H1 (cell line): ENCODE results near the gene IFT122. TPM values are rescaled to one million over a fixed set of nuclear protein-coding genes. Genes with fewer than 3 reads are reported as not detected.

Source experiments
- CTCF ChIA-PET: fragments of 300-600 bp; sonication (Branson Sonifier 250); formaldehyde crosslinking; loops from one replicate; lab custom pipeline; 2021; ENCODE audit not compliant: partially characterized antibody; lab: Charles Lee
- POLR2A ChIA-PET: fragments of 300-600 bp; sonication (Branson Sonifier 250); formaldehyde crosslinking; loops from one replicate; lab custom pipeline; 2021; ENCODE audit warnings: inconsistent platforms; ENCODE audit not compliant: partially characterized antibody; lab: Charles Lee
- DNase-seq, 2 experiments: peaks; one replicate each; pipeline versions ENCODE4 v3.0.0 to v3.0.0-alpha.2; 2010 to 2022; ENCODE audit warnings: low spot score in 2 of 2, low read depth in 1 of 2, mixed read lengths in 1 of 2
- FAIRE-seq: peaks from 2 replicates; lab custom pipeline; 2011; peaks lifted over from hg19 to GRCh38; lab: Jason Lieb, UNC
- H2AFZ ChIP-seq: 2 replicates; pipeline ENCODE4 v1.8.1; 2012; ENCODE audit warnings: low read length, inconsistent platforms
- H2AK5ac ChIP-seq: 2 replicates; pipeline ENCODE4 v1.6.1; 2013; ENCODE audit warnings: low read depth, low read length
- H2BK120ac ChIP-seq: replicated peaks from 2 replicates; pipeline ENCODE3; 2013; ENCODE audit warnings: low read depth, low read length, inconsistent platforms
- H2BK12ac ChIP-seq: 2 replicates; pipeline ENCODE4 v1.6.1; 2013; ENCODE audit warnings: low read depth, low read length
- H2BK15ac ChIP-seq: 2 replicates; pipeline ENCODE4 v1.6.1; 2013; ENCODE audit warnings: low read length
- H2BK20ac ChIP-seq: 2 replicates; pipeline ENCODE4 v1.6.1; 2013; ENCODE audit warnings: low read length
- H2BK5ac ChIP-seq: 2 replicates; pipeline ENCODE4 v1.6.1; 2013; ENCODE audit warnings: low read depth, low read length
- H3K14ac ChIP-seq: 2 replicates; pipeline ENCODE4 v1.6.1; 2013; ENCODE audit warnings: inconsistent platforms; ENCODE audit not compliant: insufficient read length
- H3K18ac ChIP-seq: 2 replicates; pipeline ENCODE4 v1.6.1; 2013; ENCODE audit warnings: low read length; ENCODE audit errors: extremely low read depth
- H3K23ac ChIP-seq: 2 replicates; pipeline ENCODE4 v1.6.1; 2013; ENCODE audit warnings: inconsistent platforms; ENCODE audit not compliant: insufficient read length
- H3K23me2 ChIP-seq: 2 replicates; pipeline ENCODE4 v1.6.1; 2013; ENCODE audit warnings: low read depth, low read length
- H3K27ac ChIP-seq: 2 replicates; pipeline ENCODE4 v1.6.1; 2011; ENCODE audit warnings: low read depth, low read length, inconsistent platforms
- H3K27me3 ChIP-seq, 4 experiments: replicated peaks in 1 of 4; 1 replicate in 1 of 4; 2 replicates in 3 of 4; pipeline versions ENCODE4 v1.6.1 to v1.8.1; 2011 to 2013; ENCODE audit warnings: low read length in 3 of 4, mild to moderate bottlenecking in 3 of 4, inconsistent platforms in 2 of 4, mixed read lengths in 2 of 4, moderate library complexity in 1 of 4; ENCODE audit not compliant: control insufficient read depth in 3 of 4, insufficient read depth in 3 of 4; ENCODE audit errors: extremely low read depth in 1 of 4
- H3K36me3 ChIP-seq, 4 experiments: 2 replicates each; pipeline versions ENCODE4 v1.6.1 to v1.8.1; 2011 to 2013; ENCODE audit warnings: mild to moderate bottlenecking in 4 of 4, low read length in 3 of 4, moderate library complexity in 2 of 4, control low read depth in 1 of 4, inconsistent platforms in 1 of 4; ENCODE audit not compliant: insufficient read depth in 4 of 4, control insufficient read depth in 2 of 4
- H3K4ac ChIP-seq: replicated peaks from 2 replicates; pipeline ENCODE3; 2013; ENCODE audit warnings: low read length, low read depth, mixed read lengths, inconsistent platforms; ENCODE audit not compliant: insufficient read length
- H3K4me1 ChIP-seq, 4 experiments: replicated peaks in 1 of 4; 1 replicate in 1 of 4; 2 replicates in 3 of 4; pipeline versions ENCODE4 v1.6.1 to v1.8.1; 2011 to 2013; ENCODE audit warnings: low read length in 3 of 4, inconsistent platforms in 2 of 4, mixed read lengths in 1 of 4; ENCODE audit not compliant: insufficient read depth in 4 of 4, control insufficient read depth in 3 of 4
- H3K4me2 ChIP-seq, 2 experiments: 2 replicates each; pipeline versions ENCODE4 v1.6.1 to v1.8.1; 2011 to 2013; ENCODE audit warnings: low read depth in 2 of 2, low read length in 2 of 2, control low read depth in 1 of 2, inconsistent platforms in 1 of 2, mild to moderate bottlenecking in 1 of 2; ENCODE audit not compliant: insufficient read depth in 1 of 2
- H3K4me3 ChIP-seq, 4 experiments: fragments of 200-600, 300-600 bp in 1 of 4; sonication (generic), shearing (Covaris generic), sonication (Bioruptor Twin) in 1 of 4; 2 replicates each; pipeline versions ENCODE4 v1.5.1 to v1.8.1; 2011 to 2016; ENCODE audit warnings: low read length in 4 of 4, low read depth in 3 of 4, control low read depth in 2 of 4, inconsistent platforms in 2 of 4, mild to moderate bottlenecking in 2 of 4, mixed read lengths in 1 of 4, moderate library complexity in 1 of 4; ENCODE audit not compliant: insufficient read depth in 2 of 4; ENCODE audit errors: extremely low read depth in 1 of 4
- H3K56ac ChIP-seq: replicated peaks from 2 replicates; pipeline ENCODE3; 2013; ENCODE audit warnings: low read depth, mild to moderate bottlenecking, mixed read lengths, low read length, inconsistent platforms; ENCODE audit not compliant: insufficient read length
- H3K79me1 ChIP-seq: 2 replicates; pipeline ENCODE4 v1.6.1; 2013; ENCODE audit warnings: low read depth, low read length, control low read depth
- H3K79me2 ChIP-seq, 2 experiments: 2 replicates each; pipeline versions ENCODE4 v1.6.1 to v1.8.1; 2012 to 2013; ENCODE audit warnings: low read length in 2 of 2, mild to moderate bottlenecking in 2 of 2, inconsistent platforms in 1 of 2; ENCODE audit not compliant: insufficient read depth in 2 of 2, control insufficient read depth in 1 of 2
- H3K9ac ChIP-seq, 4 experiments: replicated peaks in 1 of 4; 1 replicate in 1 of 4; 2 replicates in 3 of 4; pipeline versions ENCODE4 v1.6.1 to v1.8.1; 2011 to 2013; ENCODE audit warnings: low read depth in 3 of 4, low read length in 3 of 4, control low read depth in 2 of 4, mild to moderate bottlenecking in 2 of 4, moderate library complexity in 2 of 4, inconsistent platforms in 1 of 4; ENCODE audit errors: extremely low read depth in 1 of 4
- H3K9me3 ChIP-seq, 2 experiments: 2 replicates each; pipeline versions ENCODE4 v1.6.1 to v1.8.1; 2012 to 2013; ENCODE audit warnings: mild to moderate bottlenecking in 2 of 2, moderate library complexity in 2 of 2, control low read depth in 1 of 2, inconsistent platforms in 1 of 2, low read depth in 1 of 2, low read length in 1 of 2, mixed read lengths in 1 of 2; ENCODE audit not compliant: insufficient read depth in 2 of 2
- H4K20me1 ChIP-seq, 2 experiments: replicated peaks in 1 of 2; 2 replicates each; pipeline versions ENCODE3 to v1.8.1; 2011 to 2013; ENCODE audit warnings: inconsistent platforms in 2 of 2, low read length in 2 of 2, mild to moderate bottlenecking in 1 of 2; ENCODE audit not compliant: insufficient read depth in 2 of 2, control insufficient read depth in 1 of 2
- H4K5ac ChIP-seq: 2 replicates; pipeline ENCODE4 v1.6.1; 2013; ENCODE audit warnings: low read length, low read depth, mixed read lengths, inconsistent platforms; ENCODE audit not compliant: insufficient read length
- H4K8ac ChIP-seq: 2 replicates; pipeline ENCODE4 v1.8.0; 2013; ENCODE audit warnings: mild to moderate bottlenecking, moderate library complexity, low read length, inconsistent platforms; ENCODE audit not compliant: insufficient read depth; ENCODE audit errors: extremely low read depth
- H4K91ac ChIP-seq: replicated peaks from 2 replicates; pipeline ENCODE3; 2013; ENCODE audit warnings: low read length, mixed read lengths, inconsistent platforms; ENCODE audit not compliant: insufficient read length
- RFX5 ChIP-seq: IDR thresholded peaks from 2 replicates; pipeline ENCODE4 v1.6.1; 2011; ENCODE audit warnings: low read depth, low read length, improper control_type of control experiment, borderline replicate concordance
- WGBS, 2 experiments: shearing (Covaris generic) in 1 of 2; methylation state at CpG; one replicate each; pipeline versions ENCODE4 v1.1.6 to v1.1.7; 2013 to 2015; ENCODE audit warnings: low lambda C conversion rate in 2 of 2, mixed read lengths in 2 of 2, inconsistent platforms in 1 of 2, low coverage in 1 of 2, missing lambda C conversion rate in 1 of 2; ENCODE audit not compliant: insufficient replicate concordance in 2 of 2, insufficient coverage in 1 of 2, insufficient read length in 1 of 2; ENCODE audit errors: extremely low coverage in 1 of 2, missing lambda C conversion rate in 1 of 2; 5-methylcytosine and 5-hydroxymethylcytosine counted together
- polyA plus RNA-seq, 7 experiments: library from polyadenylated mRNA; depleted of rRNA in 3 of 7; stranded (reverse) in 5 of 7; unstranded in 2 of 7; fragments of >200 nt in 5 of 7; fragments of 200-250 nt in 2 of 7; gene quantifications; 1 replicate in 5 of 7; 2 replicates in 1 of 7; 4 replicates in 1 of 7; pipeline versions ENCODE4 v1.2.1 to v1.2.3, GENCODE V29; 2011 to 2013; ENCODE audit warnings: missing spikeins in 2 of 7, mixed read lengths in 2 of 7
- total RNA-seq: library from RNA; stranded (reverse); fragmentation: NEBNext Ultra II Directional; extraction: Animal tissue kit (Norgen Biotek cat#: 25700); gene quantifications from 2 replicates; pipeline ENCODE4 v1.2.1, GENCODE V29; 2021
- TF ChIP-seq, protein P1 (sequence below): IDR thresholded peaks from 2 replicates; pipeline ENCODE4 v1.6.1; 2011; ENCODE audit warnings: low read length, improper control_type of control experiment

The IFT122 gene
- total and polyA plus RNA-seq, 2 of the 8 experiments (the other 6 are each of a cell fraction or from before 2014, with no cell fraction given): 23.7 to 25.1 TPM

GRCh38 chr3:129505341-129505740 lies 65.3 kb downstream of the IFT122 start:
- H3K23ac ChIP-seq: no peak overlapping the region
- CTCF ChIA-PET: interaction anchor here (5.7 kb wide), 1 partner anchor 14 kb away, joined by 41 read pairs; no protein-coding TSS in a partner anchor
- H4K8ac ChIP-seq: no peak overlapping the region
- no peak overlapping the region for H4K5ac ChIP-seq
- no peak overlapping the region for H3K4me2 ChIP-seq
- POLR2A ChIA-PET: no interaction called here
- no peak overlapping the region for H2BK15ac ChIP-seq
- H2BK20ac ChIP-seq: no peak overlapping the region
- H3K9me3 ChIP-seq: no peaks in the 10 kb centered on the region
- no peak overlapping the region for H2BK120ac ChIP-seq
- no peaks in the 10 kb centered on the region for H3K4me1 ChIP-seq
- H3K27ac ChIP-seq: no peak overlapping the region
- FAIRE-seq: no peak
- H3K4ac ChIP-seq: no peak overlapping the region
- no peak overlapping the region for H2BK5ac ChIP-seq
- peaks cover 3 to 20% (median 11%) of the 10 kb centered on the region in 4 experiments; a peak in 6 of 8 replicates for H3K36me3 ChIP-seq
- no peak overlapping the region for H3K9ac ChIP-seq
- no peaks in the 10 kb centered on the region for H3K79me1 ChIP-seq
- H2AFZ ChIP-seq: no peak overlapping the region
- no peak overlapping the region for H2AK5ac ChIP-seq
- no peak overlapping the region for H3K56ac ChIP-seq
- no peak overlapping the region for H4K91ac ChIP-seq
- peaks cover 0 to 5% of the 10 kb centered on the region in 2 experiments for H4K20me1 ChIP-seq
- DNase-seq: no peak
- H3K23me2 ChIP-seq: no peaks in the 10 kb centered on the region
- no peak overlapping the region for H3K4me3 ChIP-seq
- WGBS, 2 experiments: 97% methylated on average over 6 of the region's 6 CpGs; no CpG with 5 or more reads in 1 of the 2 experiments
- H3K18ac ChIP-seq: no peak overlapping the region
- H3K27me3 ChIP-seq: no peaks in the 10 kb centered on the region
- H3K14ac ChIP-seq: no peak overlapping the region
- H2BK12ac ChIP-seq: no peak overlapping the region
- H3K79me2 ChIP-seq: no peaks in the 10 kb centered on the region
- no peak for TF ChIP-seq RFX5
- TF ChIP-seq, protein P1, sequence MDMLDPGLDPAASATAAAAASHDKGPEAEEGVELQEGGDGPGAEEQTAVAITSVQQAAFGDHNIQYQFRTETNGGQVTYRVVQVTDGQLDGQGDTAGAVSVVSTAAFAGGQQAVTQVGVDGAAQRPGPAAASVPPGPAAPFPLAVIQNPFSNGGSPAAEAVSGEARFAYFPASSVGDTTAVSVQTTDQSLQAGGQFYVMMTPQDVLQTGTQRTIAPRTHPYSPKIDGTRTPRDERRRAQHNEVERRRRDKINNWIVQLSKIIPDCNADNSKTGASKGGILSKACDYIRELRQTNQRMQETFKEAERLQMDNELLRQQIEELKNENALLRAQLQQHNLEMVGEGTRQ: no peak
